H9 (cell line): Measurements from ENCODE around the gene PKNOX2. TPM values are rescaled to one million over a fixed set of nuclear protein-coding genes. Genes with fewer than 3 reads are reported as not detected.

Experiments used
- DNase-seq: peaks from one replicate; pipeline ENCODE4 v3.0.0-alpha.2; 2017
- H2AFZ ChIP-seq: one replicate; pipeline ENCODE4 v1.6.1; 2013; ENCODE audit warnings: mild to moderate bottlenecking, low read length, control low read depth, moderate library complexity
- H2AK5ac ChIP-seq: 2 replicates; pipeline ENCODE4 v1.6.1; 2013; ENCODE audit warnings: low read length, control low read depth, mixed read lengths; ENCODE audit not compliant: insufficient read length
- H2BK120ac ChIP-seq: one replicate; pipeline ENCODE4 v1.6.1; 2013; ENCODE audit warnings: low read depth, mild to moderate bottlenecking, low read length, control low read depth, inconsistent platforms; ENCODE audit not compliant: poor library complexity, severe bottlenecking
- H2BK12ac ChIP-seq: 2 replicates; pipeline ENCODE4 v1.6.1; 2013; ENCODE audit warnings: low read length, control low read depth, mixed read lengths, low read depth; ENCODE audit not compliant: insufficient read length
- H2BK15ac ChIP-seq: 2 replicates; pipeline ENCODE4 v1.6.1; 2013; ENCODE audit warnings: low read depth, low read length, control low read depth
- H2BK20ac ChIP-seq: one replicate; pipeline ENCODE4 v1.6.1; 2013; ENCODE audit warnings: low read depth, mild to moderate bottlenecking, low read length, control low read depth, inconsistent platforms; ENCODE audit not compliant: poor library complexity, severe bottlenecking
- H2BK5ac ChIP-seq: 2 replicates; pipeline ENCODE4 v1.6.1; 2013; ENCODE audit warnings: low read length, control low read depth, mixed read lengths; ENCODE audit not compliant: insufficient read length
- H3K14ac ChIP-seq: 2 replicates; pipeline ENCODE4 v1.6.1; 2013; ENCODE audit warnings: low read length, control low read depth; ENCODE audit not compliant: insufficient read depth
- H3K18ac ChIP-seq: 2 replicates; pipeline ENCODE4 v1.6.1; 2013; ENCODE audit warnings: low read depth, mild to moderate bottlenecking, mixed read lengths, low read length, control low read depth; ENCODE audit not compliant: insufficient read length
- H3K23ac ChIP-seq: 2 replicates; pipeline ENCODE4 v1.6.1; 2013; ENCODE audit warnings: low read length, control low read depth, mixed read lengths, low read depth; ENCODE audit not compliant: insufficient read length
- H3K23me2 ChIP-seq: 2 replicates; pipeline ENCODE4 v1.6.1; 2013; ENCODE audit warnings: low read depth, mild to moderate bottlenecking, mixed read lengths, low read length, control low read depth; ENCODE audit not compliant: insufficient read length, poor library complexity, severe bottlenecking
- H3K27ac ChIP-seq: 2 replicates; pipeline ENCODE4 v1.5.1; 2013; ENCODE audit warnings: low read length, control low read depth, mixed read lengths, low read depth; ENCODE audit not compliant: insufficient read length
- H3K27me3 ChIP-seq: 2 replicates; pipeline ENCODE4 v1.6.1; 2013; ENCODE audit warnings: low read length, control low read depth, inconsistent platforms; ENCODE audit not compliant: insufficient read depth
- H3K4ac ChIP-seq: 2 replicates; pipeline ENCODE4 v1.6.1; 2013; ENCODE audit warnings: low read depth, mild to moderate bottlenecking, control low read depth, inconsistent platforms, low read length, moderate library complexity
- H3K4me1 ChIP-seq: 2 replicates; pipeline ENCODE4 v1.6.1; 2013; ENCODE audit warnings: low read length, control low read depth, inconsistent platforms; ENCODE audit not compliant: insufficient read depth
- H3K4me2 ChIP-seq: 2 replicates; pipeline ENCODE4 v1.6.1; 2013; ENCODE audit warnings: low read length, control low read depth, mixed read lengths; ENCODE audit not compliant: insufficient read length, insufficient read depth
- H3K56ac ChIP-seq: 2 replicates; pipeline ENCODE4 v1.6.1; 2013; ENCODE audit warnings: low read depth, mild to moderate bottlenecking, mixed read lengths, low read length, control low read depth; ENCODE audit not compliant: insufficient read length
- H3K79me1 ChIP-seq: 2 replicates; pipeline ENCODE4 v1.6.1; 2013; ENCODE audit warnings: low read depth, mild to moderate bottlenecking, moderate library complexity, low read length, control low read depth, inconsistent platforms; ENCODE audit not compliant: insufficient read depth, poor library complexity, severe bottlenecking
- H3K79me2 ChIP-seq: 2 replicates; pipeline ENCODE4 v1.6.1; 2013; ENCODE audit warnings: low read length, control low read depth, inconsistent platforms; ENCODE audit not compliant: insufficient read depth
- H3K9ac ChIP-seq: 2 replicates; pipeline ENCODE4 v1.6.1; 2013; ENCODE audit warnings: low read length, control low read depth, mixed read lengths; ENCODE audit not compliant: insufficient read length; ENCODE audit errors: extremely low read depth
- H3K9me3 ChIP-seq: one replicate; pipeline ENCODE4 v1.6.1; 2013; ENCODE audit warnings: low read depth, low read length, inconsistent platforms; ENCODE audit not compliant: control insufficient read depth
- H3T11ph ChIP-seq: one replicate; pipeline ENCODE4 v1.6.1; 2013; ENCODE audit warnings: mild to moderate bottlenecking, low read length, control low read depth, inconsistent platforms
- H4K20me1 ChIP-seq: one replicate; pipeline ENCODE4 v1.6.1; 2013; ENCODE audit not compliant: control insufficient read depth, insufficient read length, insufficient read depth
- H4K5ac ChIP-seq: 2 replicates; pipeline ENCODE4 v1.6.1; 2013; ENCODE audit warnings: low read depth, mild to moderate bottlenecking, mixed read lengths, low read length, control low read depth; ENCODE audit not compliant: insufficient read length
- H4K8ac ChIP-seq: replicated peaks from 2 replicates; pipeline ENCODE4 v1.6.1; 2013; ENCODE audit warnings: low read length, control low read depth, mixed read lengths, low read depth; ENCODE audit not compliant: insufficient read length
- H4K91ac ChIP-seq: 2 replicates; pipeline ENCODE4 v1.6.1; 2013; ENCODE audit warnings: low read depth, mild to moderate bottlenecking, moderate library complexity, mixed read lengths, low read length, control low read depth; ENCODE audit not compliant: insufficient read length
- H3K27ac Mint-ChIP-seq, 3 experiments: 2 replicates in 2 of 3; 3 replicates in 1 of 3; pipeline ENCODE4 v1.8.0; 2020 to 2021; ENCODE audit warnings: mixed read lengths in 3 of 3, mild to moderate bottlenecking in 1 of 3, moderate library complexity in 1 of 3
- H3K27me3 Mint-ChIP-seq: 2 replicates; pipeline ENCODE4 v1.8.0; 2021; ENCODE audit warnings: low read depth, mild to moderate bottlenecking, moderate library complexity, mixed read lengths
- H3K36me3 Mint-ChIP-seq, 3 experiments: 2 replicates in 2 of 3; 3 replicates in 1 of 3; pipeline ENCODE4 v1.8.0; 2020 to 2021; ENCODE audit warnings: low read depth in 3 of 3, mixed read lengths in 3 of 3; ENCODE audit not compliant: insufficient read depth in 1 of 3
- H3K4me1 Mint-ChIP-seq, 2 experiments: 2 replicates each; pipeline ENCODE4 v1.8.0; 2020; ENCODE audit warnings: mixed read lengths in 2 of 2
- H3K4me3 Mint-ChIP-seq, 2 experiments: 2 replicates in 1 of 2; 3 replicates in 1 of 2; pipeline ENCODE4 v1.8.0; 2020 to 2021; ENCODE audit warnings: mild to moderate bottlenecking in 2 of 2, mixed read lengths in 2 of 2, moderate library complexity in 1 of 2
- H3K9me3 Mint-ChIP-seq, 2 experiments: 2 replicates in 1 of 2; 3 replicates in 1 of 2; pipeline ENCODE4 v1.8.0; 2020; ENCODE audit warnings: mild to moderate bottlenecking in 2 of 2, mixed read lengths in 2 of 2, moderate library complexity in 1 of 2
- CTCF ChIP-seq: fragments of 200-600 bp; sonication (generic); conservative IDR thresholded peaks from 3 replicates; pipeline ENCODE4 v1.8.0; 2021; ENCODE audit warnings: antibody characterized with exemption, mild to moderate bottlenecking
- WGBS: extraction: QIAGEN DNeasy Blood & Tissue Kit; methylation state at CpG from one replicate; pipeline ENCODE4 v1.1.7; 2013; ENCODE audit warnings: missing lambda C conversion rate, low lambda C conversion rate, mixed read lengths; ENCODE audit not compliant: insufficient read length; ENCODE audit errors: extremely low coverage; 5-methylcytosine and 5-hydroxymethylcytosine counted together
- total RNA-seq: library from RNA; stranded (reverse); gene quantifications from 2 replicates; pipeline ENCODE4 v1.2.1, GENCODE V29; 2021

Gene PKNOX2
- total RNA-seq, 1 experiment from 2014 or later = 1.3 TPM

DNA sequence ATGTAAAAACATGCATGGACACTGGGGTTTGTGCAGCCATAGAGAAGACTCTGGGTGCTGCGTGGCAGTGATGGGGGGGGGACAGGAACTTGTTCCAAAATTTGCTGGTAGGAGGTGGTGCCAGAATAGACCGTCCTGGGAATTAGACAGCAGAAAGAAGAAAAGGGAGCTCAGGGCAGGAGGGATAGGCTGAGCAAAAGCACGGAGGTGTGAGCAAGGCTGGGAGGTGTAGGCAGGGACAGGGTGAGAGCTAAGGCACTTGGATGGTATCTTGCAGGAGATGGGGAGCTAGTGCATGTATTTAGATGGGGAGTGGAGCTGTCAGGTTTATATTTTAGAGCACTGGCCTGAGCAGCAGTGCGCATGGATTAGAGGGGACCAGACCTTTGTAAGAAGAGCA lies 53.8 kb downstream of the PKNOX2 start:
- Histone ChIP-seq H3K23ac (no peak overlapping the region), H3K9me3 (no peaks in the 10 kb centered on the region), H2BK120ac (no peak overlapping the region), H3K56ac (no peak overlapping the region), H4K20me1 (no peaks in the 10 kb centered on the region), H3K79me2 (no peaks in the 10 kb centered on the region), H4K5ac (no peak overlapping the region), H3K18ac (no peak overlapping the region), H3K79me1 (no peaks in the 10 kb centered on the region), H2BK12ac (no peak overlapping the region), H2AK5ac (no peak overlapping the region), H3K4ac (no peak overlapping the region), H2AFZ (no peak overlapping the region), H3K23me2 (no peaks in the 10 kb centered on the region), H3K14ac (no peak overlapping the region), H3K4me1 (peaks cover 10% of the 10 kb centered on the region; the same call in 1 of the 2 replicates), H2BK5ac (no peak overlapping the region), H3K9ac (no peak overlapping the region), H3K27ac (no peak overlapping the region), H3K4me2 (no peak overlapping the region), H4K91ac (no peak overlapping the region), H2BK20ac (no peak overlapping the region), H3T11ph (no peak overlapping the region), H4K8ac (no peak overlapping the region), H2BK15ac (no peak overlapping the region), H3K27me3 (no peaks in the 10 kb centered on the region)
- no peak for DNase-seq
- H3K4me1 Mint-ChIP-seq = peaks cover 25 to 49% of the 10 kb centered on the region in 2 experiments
- WGBS = no CpG with 5 or more reads among the region's 4 CpGs
- peak overlapping the region in 2 of 3 experiments; percentile 2 to 14; a peak in 1 of 7 replicates for H3K27ac Mint-ChIP-seq
- no peak for TF ChIP-seq CTCF
- H3K4me3 Mint-ChIP-seq = no peak overlapping the region
- H3K9me3 Mint-ChIP-seq = no peaks in the 10 kb centered on the region
- no peaks in the 10 kb centered on the region for H3K36me3 Mint-ChIP-seq
- peaks cover 10% of the 10 kb centered on the region for H3K27me3 Mint-ChIP-seq
